Pancreas (tissue), 10 donors: ENCODE results near the gene IQSEC1. TPM values are rescaled to one million over a fixed set of nuclear protein-coding genes. Genes with fewer than 3 reads are reported as not detected.

ENCODE experiments used
- ATAC-seq, 4 donors: fragments of 200-7000 bp; cut with Tn5 transposase; one replicate each; pipeline versions ENCODE4 v1.8.0 to v1.9.1; 2020; ENCODE audit warnings: mild to moderate bottlenecking in 4 of 4, moderate library complexity in 4 of 4
- DNase-seq, 6 donors: peaks; one replicate each; pipeline ENCODE4 v3.0.0-alpha.2; 2020
- FAIRE-seq: peaks from 2 replicates; lab custom pipeline; 2012; peaks lifted over from hg19 to GRCh38; lab: Jason Lieb, UNC
- H3K27ac ChIP-seq, 4 donors: fragments of 200-600 bp; sonication (generic); 1 replicate in 3 of 4; 2 replicates in 1 of 4; pipeline versions ENCODE4 v1.5.0 to v1.8.0; 2020
- H3K27me3 ChIP-seq, 4 donors: fragments of 200-600 bp; one replicate each; pipeline ENCODE4 v1.8.0; 2021
- H3K36me3 ChIP-seq, 3 donors: fragments of 200-600 bp; sonication (generic) in 1 of 3; one replicate each; pipeline versions ENCODE4 v1.5.0 to v1.8.0; 2020 to 2021
- H3K4me1 ChIP-seq, 3 donors: fragments of 200-600 bp; one replicate each; pipeline ENCODE4 v1.8.0; 2021
- H3K4me3 ChIP-seq, 4 donors: fragments of 200-600 bp; sonication (generic) in 2 of 4; one replicate each; pipeline versions ENCODE4 v1.5.0 to v1.8.0; 2020 to 2021
- H3K9me3 ChIP-seq, 4 donors: fragments of 200-600 bp; one replicate each; pipeline ENCODE4 v1.8.0; 2021
- WGBS, 2 donors: extraction: QIAGEN DNeasy Blood & Tissue Kit; methylation state at CpG; one replicate each; pipeline ENCODE4 v1.1.7; 2013; 5-methylcytosine and 5-hydroxymethylcytosine counted together
- intact Hi-C, 3 donors: fragments of 100-400 bp; cut with DNase I; formaldehyde crosslinking; loops; one replicate each; pipeline versions ENCODE4 v1.11.1 to v1.14.2; 2022
- polyA plus RNA-seq, 2 donors: library from polyadenylated mRNA; stranded (reverse); fragments of 200-250 nt; gene quantifications; one replicate each; pipeline ENCODE4 v1.2.3, GENCODE V29; 2013
- total RNA-seq, 6 donors: library from RNA; stranded (reverse); fragmentation: NEBNext Ultra II Directional in 4 of 6; extraction: Animal tissue kit (Norgen Biotek cat#: 25700) in 4 of 6; gene quantifications; one replicate each; pipeline versions ENCODE4 v1.2.1 to v1.2.4, GENCODE V29; 2021 to 2023
- TF ChIP-seq, protein P1 (sequence below), 4 donors: fragments of 200-600 bp; sonication (generic) in 3 of 4; IDR thresholded peaks; one replicate each; pipeline versions ENCODE4 v1.5.0 to v1.8.0; 2021; ENCODE audit warnings: antibody characterized with exemption in 4 of 4
- donor health status: healthy with polysubstance abuse.
- donor health status: DM: no; HTN: no; CAD: no; lungs with moderate emphysema.
- donor health status: DM: no; HTN: no; CAD: no.
- donor health status: control.
- donor health status: control.
- donor health status: Bipolar disorder and iron deficiency.
- donor health status: DM: yes; HTN: yes; CAD: no.
- donor health status: DM: no; HTN: no; CAD: no.
- donor health status: DM: no; HTN: no; CAD: no.
- donor health status: DM: yes; HTN: yes; CAD: no.

IQSEC1 gene
- total and polyA plus RNA-seq, 8 donors: 15.0 to 27.9 (median 23.1) TPM

DNA sequence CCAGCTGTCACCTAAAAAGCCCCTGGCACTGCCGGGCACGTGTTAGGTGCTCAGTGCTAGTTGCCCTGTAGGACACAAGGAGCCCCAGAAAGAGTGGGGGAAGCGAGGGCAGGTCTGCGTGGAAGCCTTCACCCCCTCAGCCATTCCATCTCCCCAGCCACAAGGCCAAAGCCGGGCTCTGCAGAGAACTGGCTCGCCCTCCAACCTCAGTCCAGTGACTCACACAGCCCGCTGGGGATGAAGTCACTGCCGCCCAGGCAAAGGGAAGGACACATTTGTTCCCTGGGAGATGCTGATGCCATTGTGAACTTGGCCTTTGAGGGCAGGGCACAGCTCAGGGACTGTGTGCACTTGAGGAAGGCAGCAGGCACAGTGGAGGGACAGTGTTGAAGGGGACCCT, 48.1 kb downstream of the IQSEC1 start:
- peak in 3 of 4 donors; percentile 17 to 56 (median 37) for ATAC-seq
- FAIRE-seq: no peak
- peaks cover 0 to 10% (median 4%) of the 10 kb centered on the region in 3 donors for H3K4me1 ChIP-seq
- TF ChIP-seq, protein P1, sequence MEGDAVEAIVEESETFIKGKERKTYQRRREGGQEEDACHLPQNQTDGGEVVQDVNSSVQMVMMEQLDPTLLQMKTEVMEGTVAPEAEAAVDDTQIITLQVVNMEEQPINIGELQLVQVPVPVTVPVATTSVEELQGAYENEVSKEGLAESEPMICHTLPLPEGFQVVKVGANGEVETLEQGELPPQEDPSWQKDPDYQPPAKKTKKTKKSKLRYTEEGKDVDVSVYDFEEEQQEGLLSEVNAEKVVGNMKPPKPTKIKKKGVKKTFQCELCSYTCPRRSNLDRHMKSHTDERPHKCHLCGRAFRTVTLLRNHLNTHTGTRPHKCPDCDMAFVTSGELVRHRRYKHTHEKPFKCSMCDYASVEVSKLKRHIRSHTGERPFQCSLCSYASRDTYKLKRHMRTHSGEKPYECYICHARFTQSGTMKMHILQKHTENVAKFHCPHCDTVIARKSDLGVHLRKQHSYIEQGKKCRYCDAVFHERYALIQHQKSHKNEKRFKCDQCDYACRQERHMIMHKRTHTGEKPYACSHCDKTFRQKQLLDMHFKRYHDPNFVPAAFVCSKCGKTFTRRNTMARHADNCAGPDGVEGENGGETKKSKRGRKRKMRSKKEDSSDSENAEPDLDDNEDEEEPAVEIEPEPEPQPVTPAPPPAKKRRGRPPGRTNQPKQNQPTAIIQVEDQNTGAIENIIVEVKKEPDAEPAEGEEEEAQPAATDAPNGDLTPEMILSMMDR (IDR thresholded peaks at IDR 0.05): no peak
- H3K4me3 ChIP-seq: no peak overlapping the region
- H3K36me3 ChIP-seq: no peaks in the 10 kb centered on the region
- no peak overlapping the region for H3K27ac ChIP-seq
- 88 to 93% methylated on average over 8 of the region's 8 CpGs for WGBS, 2 donors
- intact Hi-C loops: no loop called here
- H3K27me3 ChIP-seq: no peaks in the 10 kb centered on the region
- peak in 2 of 6 donors; percentile 14 to 30 for DNase-seq
- no peaks in the 10 kb centered on the region for H3K9me3 ChIP-seq

DNA sequence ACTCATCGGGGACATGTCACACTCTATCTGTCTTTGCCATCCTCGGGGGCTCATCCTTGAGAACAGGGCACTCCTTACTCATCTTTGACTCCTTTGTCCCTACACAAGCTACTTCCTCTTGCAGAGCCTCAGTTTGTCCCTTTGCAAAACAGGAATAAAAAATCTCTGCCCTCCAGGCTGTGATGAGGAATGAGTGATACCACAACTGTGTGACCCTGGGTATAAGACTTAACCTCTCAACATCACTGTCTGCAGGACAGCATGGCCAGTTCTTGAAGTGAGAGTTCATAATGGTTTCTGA, 48.5 kb downstream of the IQSEC1 start:
- no peak overlapping the region for H3K27ac ChIP-seq
- ATAC-seq (no peak), FAIRE-seq (no peak), DNase-seq (no peak)
- no peaks in the 10 kb centered on the region for H3K36me3 ChIP-seq
- H3K27me3 ChIP-seq: no peaks in the 10 kb centered on the region
- 93 to 94% methylated on average over 2 of the region's 2 CpGs for WGBS, 2 donors
- peaks cover 0 to 10% (median 4%) of the 10 kb centered on the region in 3 donors for H3K4me1 ChIP-seq
- intact Hi-C loops: no loop called here
- no peak overlapping the region for H3K4me3 ChIP-seq
- TF ChIP-seq, protein P1 (IDR thresholded peaks at IDR 0.05): no peak
- no peaks in the 10 kb centered on the region for H3K9me3 ChIP-seq

DNA sequence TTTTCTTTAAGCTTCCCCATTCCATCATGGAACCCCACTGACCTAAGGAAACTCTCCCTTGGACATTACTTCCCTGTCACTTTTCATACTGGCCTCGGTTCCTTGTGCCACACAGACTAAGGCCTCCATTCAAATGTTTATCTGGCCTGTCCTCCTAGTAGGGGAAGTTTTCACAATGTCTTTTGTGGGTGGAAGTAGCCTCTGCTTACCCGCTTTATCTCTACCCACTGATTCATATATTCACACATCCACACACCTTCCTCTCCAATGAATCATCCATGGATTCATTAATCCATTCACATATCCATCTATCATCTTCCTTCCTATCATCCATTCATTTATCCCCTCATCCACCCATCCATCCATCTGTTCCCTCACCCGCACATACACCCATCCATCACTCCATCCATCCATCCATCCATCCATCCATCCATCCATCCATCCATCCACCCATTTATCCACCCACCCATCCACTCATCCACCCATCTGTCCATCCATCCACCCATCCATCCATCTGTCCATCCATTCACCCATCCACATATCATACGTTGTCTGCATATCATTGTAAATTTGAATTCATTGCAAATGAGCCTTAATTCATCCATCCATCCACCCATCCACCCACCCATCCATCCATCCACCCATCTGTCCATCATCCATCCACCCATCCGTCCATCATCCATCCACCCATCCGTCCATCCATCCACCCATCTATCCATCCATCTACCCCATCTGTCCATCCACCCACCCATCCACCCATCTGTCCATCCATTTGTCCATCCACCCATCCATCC, 49.1 kb downstream of the IQSEC1 start:
- no peak overlapping the region for H3K27ac ChIP-seq
- no peak for DNase-seq
- TF ChIP-seq, protein P1 (IDR thresholded peaks at IDR 0.05): no peak
- no peaks in the 10 kb centered on the region for H3K27me3 ChIP-seq
- no peak for FAIRE-seq
- H3K4me1 ChIP-seq: peaks cover 0 to 10% (median 4%) of the 10 kb centered on the region in 3 donors
- no peak for ATAC-seq
- intact Hi-C loops: no loop called here
- 86 to 96% methylated on average over 6 of the region's 6 CpGs for WGBS, 2 donors
- H3K36me3 ChIP-seq: no peaks in the 10 kb centered on the region
- no peak overlapping the region for H3K4me3 ChIP-seq
- H3K9me3 ChIP-seq: no peaks in the 10 kb centered on the region

DNA sequence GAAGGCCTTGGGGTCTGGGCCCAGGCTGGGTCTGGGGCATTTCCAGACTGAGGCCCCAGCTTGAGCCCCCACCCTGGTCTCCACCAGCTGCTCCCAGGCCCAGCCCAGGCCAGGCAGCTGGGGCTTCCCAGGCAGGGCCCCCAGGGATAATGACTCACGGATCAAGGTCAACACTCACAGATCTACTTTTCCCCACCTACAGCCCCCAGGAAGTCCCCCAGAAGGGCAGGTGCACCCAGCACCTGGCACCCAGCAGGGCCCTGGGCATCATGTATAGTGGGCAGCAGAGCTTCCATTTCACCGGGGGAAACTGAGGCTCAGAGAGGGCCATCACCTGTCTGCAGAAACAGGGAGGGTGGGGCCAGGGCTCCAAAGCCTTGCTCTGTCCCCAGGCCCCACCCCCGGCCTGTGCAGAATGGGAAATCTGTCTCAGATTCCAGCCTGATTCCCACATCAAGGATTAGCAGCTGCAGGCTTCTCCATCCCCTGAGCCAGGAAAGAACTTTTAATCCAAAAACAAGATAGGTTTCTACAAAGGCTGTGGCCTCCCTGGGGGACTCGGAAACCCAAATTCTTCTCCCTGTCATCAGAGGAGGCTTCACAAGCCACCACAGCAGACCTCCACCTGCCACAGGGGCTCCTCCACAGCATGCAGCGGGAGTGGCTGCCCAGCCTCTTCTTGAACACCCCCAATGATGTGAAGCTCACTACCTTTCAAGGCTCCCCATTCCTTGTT, 49.8 kb downstream of the IQSEC1 start:
- DNase-seq: peak in 1 of 6 donors; percentile 18
- no peak for ATAC-seq
- 82 to 88% methylated on average over 5 of the region's 5 CpGs for WGBS, 2 donors
- H3K27me3 ChIP-seq: no peaks in the 10 kb centered on the region
- H3K4me3 ChIP-seq: no peak overlapping the region
- H3K9me3 ChIP-seq: no peaks in the 10 kb centered on the region
- TF ChIP-seq, protein P1 (IDR thresholded peaks at IDR 0.05): no peak
- no peak overlapping the region for H3K27ac ChIP-seq
- intact Hi-C loops: no loop called here
- no peaks in the 10 kb centered on the region for H3K36me3 ChIP-seq
- peaks cover 0 to 10% (median 4%) of the 10 kb centered on the region in 3 donors for H3K4me1 ChIP-seq
- no peak for FAIRE-seq
